ENCODE measurements around the gene PCP4. TPM values are rescaled to one million over a fixed set of nuclear protein-coding genes. Genes with fewer than 3 reads are reported as not detected.

The PCP4 gene
- total and polyA plus RNA-seq, 2 donors (not counting 3 experiments of a cell fraction or from before 2014, with no cell fraction given), result not detected

- no peak overlapping the region for H3K27ac ChIP-seq (ENCODE audit: insufficient read depth, low read depth, low read length)
- intact Hi-C loops (cut with micrococcal nuclease), result no loop called here
- H3K27me3 ChIP-seq (ENCODE audit: control insufficient read depth in 2 of 2, insufficient read depth in 2 of 2, low read length in 2 of 2), result no peaks in the 10 kb centered on the region
- dilution Hi-C loops (cut with MboI; ENCODE audit: extremely low pct_ligation_motif_present, low sequenced_read_pairs), result no loop called here
- no peak overlapping the region for H3K4me2 ChIP-seq (ENCODE audit: insufficient read depth, low read length)
- H3K9me1 ChIP-seq (replicated peaks; ENCODE audit: control insufficient read depth, extremely low read depth, insufficient read depth, low read length), result no peaks in the 10 kb centered on the region
- H3K4me1 ChIP-seq (ENCODE audit: control insufficient read depth, extremely low read depth, insufficient read depth, low read length), result no peaks in the 10 kb centered on the region
- H3K79me2 ChIP-seq (ENCODE audit: control insufficient read depth, insufficient read depth, low read length), result no peaks in the 10 kb centered on the region
- H2AFZ ChIP-seq (ENCODE audit: low read depth, low read length), result no peak overlapping the region
- H3K36me3 ChIP-seq (ENCODE audit: control insufficient read depth in 2 of 2, extremely low read depth in 1 of 2, insufficient read depth in 2 of 2, low read length in 2 of 2), result no peaks in the 10 kb centered on the region
- no peak for DNase-seq (ENCODE audit: low read depth, low spot score)
- no TSS peak for BruUV-seq (replicated peaks)
- no peak for FAIRE-seq
- TF ChIP-seq GATA2 (IDR thresholded peaks at IDR 0.05; ENCODE audit: insufficient read depth, insufficient read length, low read depth, low read length) (no peak), CTCF (IDR thresholded peaks at IDR 0.05; ENCODE audit: extremely low read depth in 1 of 2, insufficient read depth in 1 of 2, low read depth in 1 of 2, low read length in 2 of 2) (no peak), POLR2AphosphoS5 (IDR thresholded peaks at IDR 0.05; ENCODE audit: insufficient read depth, low read depth, low read length) (no peak), MAX (IDR thresholded peaks at IDR 0.05; ENCODE audit: insufficient read depth, insufficient read length) (no peak), JUN (IDR thresholded peaks at IDR 0.05; ENCODE audit: borderline replicate concordance, insufficient read depth, insufficient read length, low read depth) (no peak), POLR2A (IDR thresholded peaks at IDR 0.05; ENCODE audit: low read depth, low read length) (no peak), MYC (IDR thresholded peaks at IDR 0.05; ENCODE audit: low read depth, low read length) (no peak), EZH2 (IDR thresholded peaks at IDR 0.05; ENCODE audit: borderline replicate concordance, low read depth, low read length, severe bottlenecking) (no peak)
- CTCF ChIA-PET, result no interaction called here
- POLR2A ChIA-PET, result no interaction called here
- H3K4me3 ChIP-seq (replicated peaks in 1 of 3; ENCODE audit: insufficient read depth in 1 of 3, low read depth in 1 of 3, low read length in 3 of 3), result no peak overlapping the region
- H3K9me3 ChIP-seq (replicated peaks; ENCODE audit: control insufficient read depth, insufficient read depth, low read length), result peaks cover 8% of the 10 kb centered on the region
- no peaks in the 10 kb centered on the region for H4K20me1 ChIP-seq (replicated peaks; ENCODE audit: control insufficient read depth, extremely low read depth, insufficient read depth, low read length)
- no peak overlapping the region for H3K9ac ChIP-seq (replicated peaks; ENCODE audit: extremely low read depth, insufficient read depth, low read length)
These were observed 65.1 kb downstream of the PCP4 start for GRCh38 chr21:39932335-39932734.

All from endothelial cell of umbilical vein (primary cell).